GM12872 (cell line): ENCODE measurements around the gene DAB1.

Experiments
- CTCF ChIP-seq: IDR thresholded peaks from 3 replicates; pipeline ENCODE4 v1.5.1; 2011; ENCODE audit warnings: low read depth, mild to moderate bottlenecking, low read length, moderate library complexity; ENCODE audit not compliant: insufficient read depth

DAB1 gene

DNA sequence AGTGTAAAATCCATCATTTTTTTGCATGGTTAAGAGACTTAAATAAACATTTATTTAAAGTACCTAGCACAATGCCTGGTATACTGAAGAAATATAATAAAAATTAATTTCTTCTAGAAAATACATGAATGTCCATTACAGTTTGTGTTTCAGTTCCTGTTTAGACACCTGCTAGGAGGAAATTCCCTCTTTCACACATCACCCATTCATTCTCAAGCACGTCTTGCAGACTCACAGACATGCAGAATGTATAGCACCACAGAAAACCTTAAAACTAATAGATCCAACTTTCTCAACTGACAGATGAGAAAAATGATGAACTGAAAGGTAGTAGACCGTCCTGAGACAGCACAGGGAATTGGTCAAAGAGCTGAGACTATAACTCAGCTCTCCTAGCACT is 285.9 kb downstream of the DAB1 start:
- TF ChIP-seq CTCF = no peak

GRCh38 chr1:57134803-57135202 is 289.1 kb downstream of the DAB1 start:
- TF ChIP-seq CTCF = no peak

DNA sequence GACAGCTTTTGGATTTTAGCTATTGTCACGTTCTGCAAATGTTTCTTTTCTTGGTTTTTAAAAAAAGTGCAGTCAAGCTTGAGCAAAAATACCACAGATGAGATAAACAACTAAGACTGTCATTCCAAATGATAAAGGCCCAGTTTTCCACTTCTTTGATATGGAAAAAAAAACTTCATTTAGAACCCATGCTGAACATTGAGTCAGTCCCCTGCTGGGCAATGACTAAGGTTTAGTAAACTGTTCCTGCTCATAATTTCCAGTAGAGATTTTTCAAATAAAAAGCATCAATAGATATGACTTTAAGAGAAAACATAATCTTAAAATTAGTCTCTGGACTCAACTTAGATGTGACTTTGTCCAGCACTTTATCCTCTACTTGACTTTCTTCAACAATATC is 290.2 kb downstream of the DAB1 start:
- no peak for TF ChIP-seq CTCF

GRCh38 chr1:57132993-57133622 is 290.8 kb downstream of the DAB1 start:
- TF ChIP-seq CTCF = no peak

DNA sequence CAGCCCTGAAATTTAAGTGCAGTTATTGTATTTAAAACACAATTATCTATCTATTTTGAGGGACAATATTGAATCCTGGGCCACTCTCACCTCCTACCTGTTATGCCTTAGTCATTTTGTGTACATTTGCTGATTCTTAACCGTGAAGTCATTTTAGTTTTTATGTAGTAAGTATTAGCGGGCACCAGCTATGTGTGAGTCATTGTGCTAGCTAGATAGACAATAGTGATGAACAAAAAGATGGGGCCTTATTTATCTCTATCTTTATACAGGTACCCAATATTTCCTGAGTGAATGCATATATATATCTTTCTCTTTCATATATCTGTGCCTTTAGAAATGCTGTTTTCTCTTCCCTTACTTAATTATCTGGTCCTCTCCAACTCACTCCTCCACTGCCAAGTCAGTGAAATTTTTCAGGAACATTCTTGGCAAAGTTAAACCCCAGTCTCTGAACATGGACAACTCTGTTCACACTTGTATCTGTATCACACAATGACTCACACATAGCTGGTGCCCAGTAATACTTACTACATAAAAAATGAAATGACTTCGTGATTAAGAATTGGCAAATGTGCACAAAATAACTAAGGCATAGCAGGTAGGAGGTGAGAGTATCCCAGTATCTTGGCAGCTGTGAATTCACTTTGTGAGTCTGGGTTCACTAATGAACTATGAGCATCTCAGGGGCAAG is 292.0 kb downstream of the DAB1 start:
- no peak for TF ChIP-seq CTCF

DNA sequence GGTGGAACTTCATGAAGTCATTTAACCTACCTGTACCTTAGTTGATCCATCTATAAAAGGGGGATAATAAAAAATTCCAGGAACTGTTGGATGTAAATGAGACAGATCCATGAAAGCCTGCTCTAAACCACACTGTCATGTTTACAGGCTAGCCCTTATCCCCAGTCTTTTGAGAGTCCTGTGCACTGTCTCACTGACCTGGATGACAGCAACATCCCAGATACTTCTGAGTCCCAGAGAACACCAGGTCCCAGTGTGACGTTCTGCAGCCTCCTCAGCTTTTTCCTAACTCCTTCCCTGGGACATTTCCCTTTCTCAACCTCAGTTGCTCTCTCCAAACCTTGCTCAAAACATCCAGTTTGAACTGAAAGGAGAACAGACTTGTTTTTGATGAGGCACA is 292.6 kb downstream of the DAB1 start:
- TF ChIP-seq CTCF = no peak

GRCh38 chr1:57129865-57130264 is 294.0 kb downstream of the DAB1 start:
- no peak for TF ChIP-seq CTCF
